ENCODE measurements around the gene LDB2.

DNA sequence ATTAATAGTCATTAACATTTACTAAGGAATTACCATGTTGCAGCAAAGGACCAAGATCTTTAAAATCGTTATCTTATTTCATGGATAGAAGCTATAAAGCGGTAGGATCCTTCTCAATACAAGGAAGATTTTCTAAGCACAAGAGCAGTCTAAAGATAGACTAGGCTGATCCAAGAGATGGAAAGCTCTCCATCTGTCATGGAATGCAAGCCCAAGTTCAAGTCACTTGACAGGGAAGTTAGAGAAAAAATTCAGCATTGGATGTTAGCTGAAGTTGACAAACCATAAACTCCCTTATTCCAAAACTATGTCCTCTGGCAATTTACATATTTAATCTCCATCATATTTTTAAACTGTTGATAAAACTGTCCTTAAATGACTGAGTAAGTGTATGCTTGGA is 177.7 kb downstream of the LDB2 start:
- TF ChIP-seq CTCF (conservative IDR thresholded peaks at IDR 0.05), result no peak
- no peak for TF ChIP-seq EZH2 (IDR thresholded peaks at IDR 0.05; ENCODE audit: low read depth)
